Heart right ventricle (tissue), 16 donors: ENCODE data around the gene SND1. TPM values are rescaled to one million over a fixed set of nuclear protein-coding genes. Genes with fewer than 3 reads are reported as not detected.

Experiments
- ATAC-seq, 8 donors: fragments of 200-7000 bp; cut with Tn5 transposase; one replicate each; pipeline ENCODE4 v1.9.1; 2020; ENCODE audit warnings: mild to moderate bottlenecking in 8 of 8, moderate library complexity in 8 of 8, moderate number of reproducible peaks in 1 of 8
- DNase-seq, 2 donors: peaks; one replicate each; pipeline ENCODE4 v3.0.0-alpha.2; 2020
- H3K27ac ChIP-seq, 10 donors: fragments of 200-600 bp; sonication (generic) in 2 of 10; one replicate each; pipeline versions ENCODE4 v1.5.0 to v1.8.0; 2020 to 2022; ENCODE audit warnings: mild to moderate bottlenecking in 3 of 10
- H3K27me3 ChIP-seq, 7 donors: fragments of 200-600 bp; one replicate each; pipeline ENCODE4 v1.8.0; 2021 to 2022; ENCODE audit warnings: mild to moderate bottlenecking in 2 of 7
- H3K36me3 ChIP-seq, 9 donors: fragments of 200-600 bp; sonication (generic) in 1 of 9; one replicate each; pipeline versions ENCODE4 v1.5.0 to v1.8.0; 2020 to 2022; ENCODE audit warnings: mild to moderate bottlenecking in 2 of 9
- H3K4me1 ChIP-seq, 9 donors: fragments of 200-600 bp; sonication (generic) in 1 of 9; one replicate each; pipeline versions ENCODE4 v1.5.0 to v1.8.0; 2020 to 2022; ENCODE audit warnings: mild to moderate bottlenecking in 4 of 9
- H3K4me3 ChIP-seq, 10 donors: fragments of 200-600 bp; sonication (generic) in 2 of 10; one replicate each; pipeline versions ENCODE4 v1.5.0 to v1.8.0; 2020 to 2022; ENCODE audit warnings: mild to moderate bottlenecking in 7 of 10, moderate library complexity in 2 of 10
- H3K9me3 ChIP-seq, 11 donors: fragments of 200-600 bp in 10 of 11; sonication (generic) in 2 of 11; one replicate each; pipeline versions ENCODE4 v1.5.0 to v1.8.0; 2013 to 2022; ENCODE audit warnings: mild to moderate bottlenecking in 2 of 11, control low read depth in 1 of 11, moderate library complexity in 1 of 11
- CTCF ChIP-seq, 9 donors: fragments of 200-600 bp; sonication (generic) in 2 of 9; IDR thresholded peaks; one replicate each; pipeline versions ENCODE4 v1.5.0 to v1.8.0; 2021 to 2022; ENCODE audit warnings: antibody characterized with exemption in 9 of 9, mild to moderate bottlenecking in 5 of 9, moderate library complexity in 1 of 9
- WGBS, 2 donors: extraction: QIAGEN DNeasy Blood & Tissue Kit; methylation state at CpG; one replicate each; pipeline ENCODE4 v1.1.7; 2013; ENCODE audit warnings: inconsistent platforms in 1 of 2; 5-methylcytosine and 5-hydroxymethylcytosine counted together
- intact Hi-C, 10 donors: fragments of 100-400 bp; cut with DNase I; formaldehyde crosslinking; loops; one replicate each; pipeline versions ENCODE4 v1.11.1 to v1.14.2; 2022
- polyA plus RNA-seq, 2 donors: library from polyadenylated mRNA; stranded (reverse); fragments of 200-250 nt; gene quantifications; one replicate each; pipeline ENCODE4 v1.2.3, GENCODE V29; 2013
- total RNA-seq, 10 donors: library from RNA; stranded (reverse); fragmentation: NEBNext Ultra II Directional in 3 of 10; extraction: Animal tissue kit (Norgen Biotek cat#: 25700) in 3 of 10; gene quantifications; one replicate each; pipeline versions ENCODE4 v1.2.1 to v1.2.4, GENCODE V29; 2021 to 2023
- donor health status: Arrhythmogenic right ventricular cardiomyopathy.
- donor health status: ischemic (EF 13 %, LVEDD 7.1; RV severe dilation, severe dysfunction).
- donor health status: healthy with polysubstance abuse.
- donor health status: DM: no; HTN: yes; CAD: no.
- donor health status: DM: no; HTN: no; CAD: no.
- donor health status: ischemic (EF 25% LVEDD 6.9; RV normal size, moderate dysfunction).
- donor health status: ischemic (EF 25% LVEDD 5.7; RV mildly dilated, moderate dysfunction).
- donor health status: healthy.
- donor health status: DM: yes; HTN: yes; CAD: no.
- donor health status: Ischemic cardiomyopathy.
- donor health status: ischemic (EF 35%, LVEDD 5.7; RV mildly dilated, moderate dysfunction).
- donor health status: nonischemic (EF 11% LVEDD 7.7; RV severe dilation, severe dysfunction).
- donor health status: DM: yes; HTN: yes; CAD: no.
- donor health status: PGD.
- donor health status: ischemic (EF 29% LVEDD 5.4; RV normal size, mild dysfunction).
- donor health status: nonischemic (EF 23%, LVEDD 6.1; RV moderate dilation, normal function).

The SND1 gene
- total and polyA plus RNA-seq, 12 donors: 39.9 to 107 (median 80.8) TPM

- ATAC-seq (no peak), DNase-seq (no peak)
- no peaks in the 10 kb centered on the region for H3K27me3 ChIP-seq
- no peak for TF ChIP-seq CTCF (IDR thresholded peaks at IDR 0.05)
- peaks cover 0 to 12% (median 0%) of the 10 kb centered on the region in 9 donors for H3K36me3 ChIP-seq
- intact Hi-C loops: no loop called here
- H3K4me1 ChIP-seq: peaks cover 0 to 27% (median 9%) of the 10 kb centered on the region in 9 donors
- no peaks in the 10 kb centered on the region for H3K9me3 ChIP-seq
- no peak overlapping the region for H3K27ac ChIP-seq
- H3K4me3 ChIP-seq: no peak overlapping the region
Observed at GRCh38 chr7:127924874-127925273, 272.9 kb downstream of the SND1 start.

GRCh38 chr7:127927348-127927696 lies 275.3 kb downstream of the SND1 start:
- intact Hi-C loops: no loop called here
- Histone ChIP-seq H3K9me3 (peaks cover 0 to 8% (median 0%) of the 10 kb centered on the region in 11 donors), H3K4me3 (no peak overlapping the region), H3K27me3 (no peaks in the 10 kb centered on the region), H3K36me3 (peaks cover 0 to 36% (median 6%) of the 10 kb centered on the region in 9 donors), H3K27ac (no peak overlapping the region), H3K4me1 (peaks cover 0 to 15% (median 9%) of the 10 kb centered on the region in 9 donors)
- no peak for TF ChIP-seq CTCF (IDR thresholded peaks at IDR 0.05)
- DNase-seq: no peak
- ATAC-seq: no peak
- WGBS, 2 donors: 75 to 76% methylated on average over 3 of the region's 3 CpGs

GRCh38 chr7:127928222-127928621 lies 276.2 kb downstream of the SND1 start:
- no peaks in the 10 kb centered on the region for H3K27me3 ChIP-seq
- H3K27ac ChIP-seq: no peak overlapping the region
- ATAC-seq (no peak), DNase-seq (no peak)
- intact Hi-C loops: no loop called here
- peaks cover 0 to 8% (median 0%) of the 10 kb centered on the region in 11 donors for H3K9me3 ChIP-seq
- peaks cover 0 to 15% (median 9%) of the 10 kb centered on the region in 9 donors for H3K4me1 ChIP-seq
- no peak overlapping the region for H3K4me3 ChIP-seq
- TF ChIP-seq CTCF (IDR thresholded peaks at IDR 0.05): no peak
- WGBS, 2 donors: 95 to 96% methylated on average over 3 of the region's 3 CpGs
- H3K36me3 ChIP-seq: peaks cover 0 to 45% (median 6%) of the 10 kb centered on the region in 9 donors

- no peak for DNase-seq
- Histone ChIP-seq H3K27ac (no peak overlapping the region), H3K36me3 (peaks cover 0 to 51% (median 6%) of the 10 kb centered on the region in 9 donors), H3K9me3 (peaks cover 0 to 8% (median 0%) of the 10 kb centered on the region in 11 donors), H3K4me1 (peaks cover 0 to 15% (median 9%) of the 10 kb centered on the region in 9 donors), H3K27me3 (no peaks in the 10 kb centered on the region), H3K4me3 (no peak overlapping the region)
- intact Hi-C loops: no loop called here
- 85 to 90% methylated on average over 6 of the region's 6 CpGs for WGBS, 2 donors
- ATAC-seq: no peak
- no peak for TF ChIP-seq CTCF (IDR thresholded peaks at IDR 0.05)
Observed at GRCh38 chr7:127928852-127929251, 276.9 kb downstream of the SND1 start.
